Stomach (tissue), 9 donors: ENCODE measurements around the gene LARP1. TPM values are rescaled to one million over a fixed set of nuclear protein-coding genes. Genes with fewer than 3 reads are reported as not detected.

Experiments
- DNase-seq, 2 donors: peaks; one replicate each; pipeline versions ENCODE4 v3.0.0 to v3.0.0-alpha.2; 2013 to 2019
- H3K27ac ChIP-seq, 5 donors: fragments of 200-600 bp in 4 of 5; sonication (generic) in 4 of 5; one replicate each; pipeline ENCODE4 v1.5.1; 2013 to 2019; ENCODE audit warnings: mild to moderate bottlenecking in 1 of 5, moderate library complexity in 1 of 5
- H3K27me3 ChIP-seq, 3 donors: fragments of 200-600 bp; sonication (generic); one replicate each; pipeline ENCODE4 v1.5.1; 2017 to 2019; ENCODE audit warnings: mixed run types in 1 of 3
- H3K36me3 ChIP-seq, 4 donors: fragments of 200-600 bp; sonication (generic); 1 replicate in 3 of 4; 2 replicates in 1 of 4; pipeline ENCODE4 v1.5.1; 2016 to 2019
- H3K4me1 ChIP-seq, 4 donors: fragments of 200-600 bp; sonication (generic); one replicate each; pipeline ENCODE4 v1.5.1; 2016 to 2019
- H3K4me3 ChIP-seq, 4 donors: fragments of 200-600 bp; sonication (generic) in 3 of 4; one replicate each; pipeline ENCODE4 v1.5.1; 2016 to 2019; ENCODE audit warnings: mild to moderate bottlenecking in 1 of 4
- H3K9me3 ChIP-seq, 4 donors: fragments of 200-600 bp; sonication (generic); one replicate each; pipeline ENCODE4 v1.5.1; 2016 to 2019
- EP300 ChIP-seq: sonication (generic); formaldehyde crosslinking; IDR thresholded peaks from one replicate; pipeline ENCODE4 v1.6.1; 2017; ENCODE audit warnings: antibody characterized with exemption
- POLR2A ChIP-seq, 4 donors: fragments of 450-650 bp; IDR thresholded peaks; one replicate each; pipeline ENCODE4 v1.6.1; 2016; ENCODE audit warnings: antibody characterized with exemption in 4 of 4, control low read depth in 2 of 4, mild to moderate bottlenecking in 1 of 4, moderate library complexity in 1 of 4
- POLR2AphosphoS5 ChIP-seq, 3 donors: sonication (generic); formaldehyde crosslinking; IDR thresholded peaks; one replicate each; pipeline ENCODE4 v1.6.1; 2016; ENCODE audit warnings: antibody characterized with exemption in 3 of 3
- WGBS, 5 donors: extraction: QIAGEN DNeasy Blood & Tissue Kit in 3 of 5; methylation state at CpG; one replicate each; pipeline versions ENCODE4 v1.1.5 to v1.1.7; 2013 to 2018; 5-methylcytosine and 5-hydroxymethylcytosine counted together
- intact Hi-C: fragments of 100-400 bp; cut with DNase I; formaldehyde crosslinking; loops from one replicate; pipeline ENCODE4 v1.15.1; 2023; ENCODE audit warnings: low total_unique reads
- polyA plus RNA-seq, 3 donors: library from polyadenylated mRNA; stranded (reverse); fragments of 200-250 nt; gene quantifications; one replicate each; pipeline ENCODE4 v1.2.3, GENCODE V29; 2013
- total RNA-seq, 5 donors: library from RNA; depleted of rRNA; stranded (reverse); fragments of >200 nt; gene quantifications; one replicate each; pipeline versions ENCODE4 v1.1.0 to v1.2.3, GENCODE V29; 2014 to 2016
- TF ChIP-seq, protein P1 (sequence below), 7 experiments: fragments of 450-650 bp in 4 of 7; fragments of 200-600 bp in 3 of 7; sonication (generic) in 3 of 7; IDR thresholded peaks; one replicate each; pipeline ENCODE4 v1.5.1; 2016 to 2019; ENCODE audit warnings: antibody characterized with exemption in 7 of 7, control low read depth in 2 of 7, mild to moderate bottlenecking in 1 of 7
- donor health status: healthy with polysubstance abuse.
- donor health status: Bipolar disorder and iron deficiency.
- donor health status: healthy.

LARP1 gene
- total and polyA plus RNA-seq, 8 donors: 15.0 to 211 (median 83.7) TPM

DNA sequence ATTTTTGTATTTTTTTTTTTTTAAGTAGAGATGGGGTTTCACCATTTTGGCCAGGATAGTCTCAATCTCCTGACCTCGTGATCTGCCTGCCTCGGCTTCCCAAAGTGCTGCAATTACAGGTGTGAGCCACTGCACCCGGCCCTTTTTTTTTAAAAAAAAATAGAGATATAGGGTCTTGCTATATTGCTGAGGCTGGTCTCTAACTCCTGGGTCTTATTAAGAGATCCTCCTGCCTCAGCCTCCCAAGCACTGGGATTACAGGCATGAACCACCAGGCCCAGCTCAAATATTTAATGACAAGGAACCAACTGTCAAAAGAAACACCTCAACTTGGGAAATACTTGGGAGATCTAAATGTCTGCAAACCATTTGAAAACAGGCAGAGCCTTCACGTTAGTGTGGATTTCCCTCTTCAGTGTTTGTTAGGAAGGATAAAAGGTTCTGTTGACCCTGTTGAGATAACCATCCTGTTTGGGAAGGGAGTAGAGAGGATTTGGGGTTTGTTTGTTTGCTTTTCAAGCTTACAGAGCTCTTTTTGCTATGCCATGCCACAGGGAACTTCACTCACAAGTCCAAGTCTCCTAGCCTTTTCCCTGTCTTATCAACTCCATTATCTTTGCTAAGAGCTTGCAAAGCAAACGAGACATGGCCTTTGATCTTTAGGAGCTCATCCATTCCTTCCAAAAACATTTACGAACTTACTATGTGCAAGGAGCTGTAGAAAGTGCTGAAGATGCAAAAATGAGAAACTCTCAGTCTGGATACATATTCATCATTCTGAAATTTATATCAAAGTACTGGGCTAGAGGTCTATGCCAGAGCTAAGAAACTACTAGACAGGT is 87.7 kb downstream of the LARP1 start:
- Histone ChIP-seq H3K9me3 (no peaks in the 10 kb centered on the region), H3K4me1 (peaks cover 0 to 41% (median 21%) of the 10 kb centered on the region in 4 donors), H3K27ac (no peak overlapping the region), H3K4me3 (no peak overlapping the region), H3K27me3 (no peaks in the 10 kb centered on the region), H3K36me3 (peaks cover 0 to 14% (median 6%) of the 10 kb centered on the region in 4 donors)
- DNase-seq: no peak
- intact Hi-C loops: no loop called here
- WGBS, 5 donors: 64 to 75% (median 70%) methylated on average over 6 of the region's 6 CpGs
- no peak for TF ChIP-seq POLR2A (IDR thresholded peaks at IDR 0.05)
- TF ChIP-seq, protein P1, sequence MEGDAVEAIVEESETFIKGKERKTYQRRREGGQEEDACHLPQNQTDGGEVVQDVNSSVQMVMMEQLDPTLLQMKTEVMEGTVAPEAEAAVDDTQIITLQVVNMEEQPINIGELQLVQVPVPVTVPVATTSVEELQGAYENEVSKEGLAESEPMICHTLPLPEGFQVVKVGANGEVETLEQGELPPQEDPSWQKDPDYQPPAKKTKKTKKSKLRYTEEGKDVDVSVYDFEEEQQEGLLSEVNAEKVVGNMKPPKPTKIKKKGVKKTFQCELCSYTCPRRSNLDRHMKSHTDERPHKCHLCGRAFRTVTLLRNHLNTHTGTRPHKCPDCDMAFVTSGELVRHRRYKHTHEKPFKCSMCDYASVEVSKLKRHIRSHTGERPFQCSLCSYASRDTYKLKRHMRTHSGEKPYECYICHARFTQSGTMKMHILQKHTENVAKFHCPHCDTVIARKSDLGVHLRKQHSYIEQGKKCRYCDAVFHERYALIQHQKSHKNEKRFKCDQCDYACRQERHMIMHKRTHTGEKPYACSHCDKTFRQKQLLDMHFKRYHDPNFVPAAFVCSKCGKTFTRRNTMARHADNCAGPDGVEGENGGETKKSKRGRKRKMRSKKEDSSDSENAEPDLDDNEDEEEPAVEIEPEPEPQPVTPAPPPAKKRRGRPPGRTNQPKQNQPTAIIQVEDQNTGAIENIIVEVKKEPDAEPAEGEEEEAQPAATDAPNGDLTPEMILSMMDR (IDR thresholded peaks at IDR 0.05): no peak
- no peak for TF ChIP-seq POLR2AphosphoS5 (IDR thresholded peaks at IDR 0.05)
- TF ChIP-seq EP300: no peak

DNA sequence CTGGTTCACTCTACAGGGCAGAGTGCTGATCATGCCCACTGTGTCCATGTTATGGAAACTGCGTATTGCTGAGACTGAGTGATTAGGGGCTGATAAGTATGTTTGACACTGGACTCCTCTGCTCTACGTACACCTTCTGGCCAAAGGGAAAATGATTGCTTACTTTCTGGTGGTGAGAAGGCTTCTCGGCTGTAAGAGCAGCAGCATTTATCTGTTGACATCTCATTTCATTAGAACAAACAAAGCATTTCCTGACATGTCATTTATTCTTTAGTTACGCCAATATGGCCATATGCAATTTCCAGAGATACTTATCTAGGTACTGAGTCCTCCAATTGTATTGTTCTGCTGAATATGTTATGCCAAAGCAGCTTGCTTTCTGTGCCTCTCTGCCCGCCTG is 89.6 kb downstream of the LARP1 start:
- H3K27me3 ChIP-seq: no peaks in the 10 kb centered on the region
- H3K4me1 ChIP-seq: peaks cover 0 to 55% (median 38%) of the 10 kb centered on the region in 4 donors
- H3K27ac ChIP-seq: no peak overlapping the region
- TF ChIP-seq, protein P1 (IDR thresholded peaks at IDR 0.05): no peak
- no peaks in the 10 kb centered on the region for H3K36me3 ChIP-seq
- no peaks in the 10 kb centered on the region for H3K9me3 ChIP-seq
- WGBS, 5 donors: 39 to 62% (median 53%) methylated on average over 5 of the region's 5 CpGs
- no peak overlapping the region for H3K4me3 ChIP-seq
- DNase-seq: no peak
- intact Hi-C loops: no loop called here

DNA sequence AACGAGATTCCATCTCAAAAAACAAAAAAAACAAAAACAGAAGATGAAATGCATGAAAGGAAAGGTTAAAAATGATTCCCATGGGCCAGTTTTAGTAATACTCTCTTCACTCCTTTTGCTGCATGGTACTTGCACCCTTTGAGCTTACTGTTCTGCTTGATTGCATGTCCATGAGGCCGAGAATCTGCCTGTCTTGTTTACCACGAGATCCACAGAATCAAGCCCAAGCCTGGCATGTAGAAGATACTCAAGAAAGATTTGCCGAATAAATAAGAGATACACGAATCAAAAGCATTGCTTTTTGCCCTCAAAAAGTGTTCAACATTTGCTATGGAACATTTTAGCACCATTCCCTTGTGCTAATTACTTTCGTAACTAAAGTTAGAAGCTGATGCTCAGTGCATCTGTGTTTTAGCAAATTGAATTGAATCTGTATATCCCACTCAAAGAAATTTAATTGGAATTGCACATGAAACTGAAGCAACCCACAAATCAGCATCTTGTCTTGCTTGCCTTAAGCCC is 94.1 kb downstream of the LARP1 start:
- TF ChIP-seq, protein P1 (IDR thresholded peaks at IDR 0.05): no peak
- TF ChIP-seq POLR2AphosphoS5 (IDR thresholded peaks at IDR 0.05) (no peak), EP300 (no peak), POLR2A (IDR thresholded peaks at IDR 0.05) (no peak)
- WGBS, 5 donors: 68 to 75% (median 70%) methylated on average over 6 of the region's 6 CpGs
- Histone ChIP-seq H3K4me1 (peaks cover 0 to 64% (median 45%) of the 10 kb centered on the region in 4 donors), H3K36me3 (no peaks in the 10 kb centered on the region), H3K27me3 (no peaks in the 10 kb centered on the region), H3K4me3 (peak overlapping the region; percentile 45 to 54 (median 50)), H3K27ac (peak overlapping the region in 3 of 5 donors; percentile 76 to 86 (median 77)), H3K9me3 (no peaks in the 10 kb centered on the region)
- no peak for DNase-seq
- intact Hi-C loops: no loop called here

DNA sequence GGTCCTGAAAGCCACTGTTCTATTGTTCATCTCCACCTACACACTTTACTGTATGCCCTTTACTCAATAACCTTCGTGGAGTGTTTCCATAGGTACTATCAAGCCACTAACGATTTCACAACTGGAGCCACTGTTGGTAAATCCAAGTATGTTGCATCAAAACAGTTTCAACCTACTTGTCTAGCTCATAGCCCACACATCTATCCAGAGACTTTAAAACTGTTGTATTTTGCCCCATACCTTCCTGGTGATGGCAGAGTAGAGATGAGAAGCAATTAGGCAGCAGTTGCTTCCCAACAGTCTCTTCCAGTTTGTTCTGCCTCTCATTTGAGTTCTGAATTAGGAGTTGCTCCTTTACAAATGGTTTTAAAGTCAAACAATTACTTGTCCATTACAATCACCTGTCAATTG is 94.6 kb downstream of the LARP1 start:
- 14 to 25% (median 16%) methylated on average over 2 of the region's 2 CpGs for WGBS, 5 donors
- H3K4me1 ChIP-seq: peaks cover 0 to 64% (median 43%) of the 10 kb centered on the region in 4 donors
- no peaks in the 10 kb centered on the region for H3K36me3 ChIP-seq
- intact Hi-C loops: no loop called here
- TF ChIP-seq POLR2A (IDR thresholded peaks at IDR 0.05) (no peak), POLR2AphosphoS5 (IDR thresholded peaks at IDR 0.05) (no peak), EP300 (no peak)
- TF ChIP-seq, protein P1 (IDR thresholded peaks at IDR 0.05): no peak
- peak overlapping the region; percentile 45 to 54 (median 50) for H3K4me3 ChIP-seq
- H3K9me3 ChIP-seq: no peaks in the 10 kb centered on the region
- peak overlapping the region; percentile 39 to 86 (median 76) for H3K27ac ChIP-seq
- H3K27me3 ChIP-seq: no peaks in the 10 kb centered on the region
- DNase-seq: peak in 1 of 2 donors; percentile 37
